Measurements from ENCODE around the gene CACNA1A.

- TF ChIP-seq CTCF (IDR thresholded peaks at IDR 0.05) (no peak), POLR2A (IDR thresholded peaks at IDR 0.05) (no peak)
Observed at GRCh38 chr19:13466697-13467096, 39.6 kb downstream of the CACNA1A start.
